ENCODE results near the gene JAGN1. TPM values are rescaled to one million over a fixed set of nuclear protein-coding genes. Genes with fewer than 3 reads are reported as not detected.

JAGN1 gene
- total and polyA plus RNA-seq, 2 of the 8 experiments (the other 6 are each of a cell fraction or from before 2014, with no cell fraction given): 26.9 to 51.6 TPM

- no peak overlapping the region for H3K4me2 ChIP-seq (ENCODE audit: insufficient read depth in 1 of 2, low read depth in 2 of 2, low read length in 2 of 2)
- no peaks in the 10 kb centered on the region for H3K79me1 ChIP-seq (ENCODE audit: low read depth, low read length)
- H3K18ac ChIP-seq (ENCODE audit: extremely low read depth, low read length): no peak overlapping the region
- no peak overlapping the region for H3K56ac ChIP-seq (replicated peaks; ENCODE audit: insufficient read length, low read depth, low read length)
- 93% methylated on average over 4 of the region's 4 CpGs; no CpG with 5 or more reads in 1 of the 2 experiments for WGBS, 2 experiments (ENCODE audit: extremely low coverage in 1 of 2, insufficient coverage in 1 of 2, insufficient read length in 1 of 2, insufficient replicate concordance in 2 of 2, low coverage in 1 of 2, low lambda C conversion rate in 2 of 2, missing lambda C conversion rate in 1 of 2)
- H2BK12ac ChIP-seq (ENCODE audit: low read depth, low read length): no peak overlapping the region
- no peak overlapping the region for H3K27ac ChIP-seq (ENCODE audit: low read depth, low read length)
- ChIA-PET POLR2A (ENCODE audit: partially characterized antibody) (interaction anchor here (1.5 to 6.0 kb wide), 2 partner anchors 11 to 43 kb away, joined by 3 to 43 read pairs; partner anchors contain the start of gene IL17RC), CTCF (ENCODE audit: partially characterized antibody) (interaction anchor here (0.8 to 2.2 kb wide), 6 partner anchors 10 to 77 kb away, joined by 3 to 9 read pairs (median 4); partner anchors contain the start of genes CRELD1 and IL17RC)
- DNase-seq (ENCODE audit: low read depth in 1 of 2, low spot score in 2 of 2) (no peak), FAIRE-seq (no peak)
- H2AFZ ChIP-seq (ENCODE audit: low read length): no peak overlapping the region
- no peak overlapping the region for H2BK5ac ChIP-seq (ENCODE audit: low read depth, low read length)
- H2AK5ac ChIP-seq (ENCODE audit: low read depth, low read length): no peak overlapping the region
- no peak overlapping the region for H4K91ac ChIP-seq (replicated peaks; ENCODE audit: insufficient read length, low read length)
- H3K4ac ChIP-seq (replicated peaks; ENCODE audit: insufficient read length, low read depth, low read length): no peak overlapping the region
- no peaks in the 10 kb centered on the region for H3K9me3 ChIP-seq (ENCODE audit: insufficient read depth in 2 of 2, low read depth in 1 of 2, low read length in 1 of 2)
- H2BK15ac ChIP-seq (ENCODE audit: low read length): no peak overlapping the region
- no peak overlapping the region for H2BK120ac ChIP-seq (replicated peaks; ENCODE audit: low read depth, low read length)
- no peak overlapping the region for H3K14ac ChIP-seq (ENCODE audit: insufficient read length)
- H3K36me3 ChIP-seq (ENCODE audit: control insufficient read depth in 2 of 4, insufficient read depth in 4 of 4, low read length in 3 of 4): no peaks in the 10 kb centered on the region
- no peaks in the 10 kb centered on the region for H3K79me2 ChIP-seq (ENCODE audit: control insufficient read depth in 1 of 2, insufficient read depth in 2 of 2, low read length in 2 of 2)
- no peak overlapping the region for H3K9ac ChIP-seq (replicated peaks in 1 of 4; ENCODE audit: extremely low read depth in 1 of 4, low read depth in 3 of 4, low read length in 3 of 4)
- H4K8ac ChIP-seq (ENCODE audit: extremely low read depth, insufficient read depth, low read length): no peak overlapping the region
- no peak overlapping the region for H3K4me3 ChIP-seq (ENCODE audit: extremely low read depth in 1 of 4, insufficient read depth in 2 of 4, low read depth in 3 of 4, low read length in 4 of 4)
- no peaks in the 10 kb centered on the region for H4K20me1 ChIP-seq (replicated peaks in 1 of 2; ENCODE audit: control insufficient read depth in 1 of 2, insufficient read depth in 2 of 2, low read length in 2 of 2)
- no peak overlapping the region for H2BK20ac ChIP-seq (ENCODE audit: low read length)
- no peak overlapping the region for H3K23ac ChIP-seq (ENCODE audit: insufficient read length)
- TF ChIP-seq SP1 (IDR thresholded peaks at IDR 0.05; ENCODE audit: low read depth, low read length) (no peak), KDM5A (IDR thresholded peaks at IDR 0.05; ENCODE audit: low read length) (no peak), TAF1 (IDR thresholded peaks at IDR 0.05; ENCODE audit: low read depth, low read length) (no peak), ATF2 (IDR thresholded peaks at IDR 0.05; ENCODE audit: low read length) (no peak), RAD21 (IDR thresholded peaks at IDR 0.05 in 1 of 2, conservative IDR thresholded peaks at IDR 0.05 in 1 of 2; ENCODE audit: low read depth in 2 of 2, low read length in 2 of 2) (no peak), ZNF274 (IDR thresholded peaks at IDR 0.05; ENCODE audit: borderline replicate concordance, extremely low read depth, low read length) (no peak), HDAC6 (IDR thresholded peaks at IDR 0.05; ENCODE audit: low read depth, low read length) (no peak), HDAC2 (IDR thresholded peaks at IDR 0.05; ENCODE audit: borderline replicate concordance in 1 of 2, low read depth in 2 of 2, low read length in 2 of 2) (no peak), SUZ12 (IDR thresholded peaks at IDR 0.05; ENCODE audit: low read length) (no peak)
- no peak overlapping the region for H4K5ac ChIP-seq (ENCODE audit: insufficient read length, low read depth, low read length)
- H3K23me2 ChIP-seq (ENCODE audit: low read depth, low read length): no peaks in the 10 kb centered on the region
- peaks cover 5 to 14% (median 11%) of the 10 kb centered on the region in 4 experiments for H3K4me1 ChIP-seq (replicated peaks in 1 of 4; ENCODE audit: control insufficient read depth in 3 of 4, insufficient read depth in 4 of 4, low read length in 3 of 4)
- no peaks in the 10 kb centered on the region for H3K27me3 ChIP-seq (replicated peaks in 1 of 4; ENCODE audit: control insufficient read depth in 3 of 4, extremely low read depth in 1 of 4, insufficient read depth in 3 of 4, low read length in 3 of 4)
Observed at GRCh38 chr3:9903904-9904303, 13.5 kb downstream of the JAGN1 start.
